ENCODE data around the gene LILRA6.
"Not testable (repeated sequence)": the region's sequence is repeated elsewhere in the genome, so short reads cannot be mapped to it uniquely, and the experiment has no call there.

LILRA6 gene

GRCh38 chr19:54281007-54281728 is 38.6 kb upstream of the LILRA6 start, which contains the start of gene LILRB2:
Gene LILRB2, minus strand, starts transcription at chr19:54281110. Its CDS starts 614 bp downstream, at chr19:54280496.
- ChIA-PET CTCF (interaction anchor here (1.2 to 1.8 kb wide), 2 partner anchors 13 to 15 kb away, joined by 6 to 7 read pairs; no protein-coding TSS in a partner anchor), POLR2A (no interaction called here)
- WGBS (ENCODE audit: insufficient coverage): 59% methylated on average over 8 of the region's 12 CpGs
- Histone ChIP-seq H3K4me3 (ENCODE audit: control insufficient read depth in 1 of 7, extremely low read depth in 1 of 7, insufficient read depth in 4 of 7, low read depth in 2 of 7, low read length in 6 of 7) (peak within 1 kb of the TSS in 6 of 7 experiments; percentile 33 to 73 (median 58)), H3K9me3 (ENCODE audit: control extremely low read depth in 1 of 5, control insufficient read depth in 4 of 5, insufficient read depth in 2 of 5, low read depth in 1 of 5, low read length in 4 of 5) (no peaks in the 10 kb centered on the region), H3K36me3 (ENCODE audit: control insufficient read depth in 4 of 4, insufficient read depth in 4 of 4, low read length in 3 of 4) (peaks cover 0 to 3% (median 0%) of the 10 kb centered on the region in 4 experiments), H3K4me1 (ENCODE audit: control extremely low read depth in 1 of 4, control insufficient read depth in 4 of 4, insufficient read depth in 4 of 4, low read length in 3 of 4) (peaks cover 15 to 68% (median 63%) of the 10 kb centered on the region in 4 experiments), H3K27me3 (replicated peaks in 2 of 5; ENCODE audit: control insufficient read depth in 4 of 5, insufficient read depth in 5 of 5, low read length in 4 of 5) (no peaks in the 10 kb centered on the region), H3K27ac (ENCODE audit: insufficient read depth in 1 of 2, low read depth in 1 of 2, low read length in 2 of 2, poor library complexity in 1 of 2, severe bottlenecking in 2 of 2) (no peak within 1 kb of the TSS)
- DNase-seq: peak in 2 of 3 donors; percentile 81 to 83

GRCh38 chr19:54280441-54280840 is 37.9 kb upstream of the LILRA6 start:
- WGBS (ENCODE audit: insufficient coverage): 0% methylated on average over 2 of the region's 10 CpGs
- POLR2A ChIA-PET; H3K36me3 ChIP-seq (ENCODE audit: control insufficient read depth in 4 of 4, insufficient read depth in 4 of 4, low read length in 3 of 4); H3K9me3 ChIP-seq (ENCODE audit: control extremely low read depth in 1 of 5, control insufficient read depth in 4 of 5, insufficient read depth in 2 of 5, low read depth in 1 of 5, low read length in 4 of 5); H3K27ac ChIP-seq (ENCODE audit: insufficient read depth in 1 of 2, low read depth in 1 of 2, low read length in 2 of 2, poor library complexity in 1 of 2, severe bottlenecking in 2 of 2); H3K27me3 ChIP-seq (replicated peaks in 2 of 5; ENCODE audit: control insufficient read depth in 4 of 5, insufficient read depth in 5 of 5, low read length in 4 of 5): not testable (repeated sequence)
- peak in 2 of 3 donors; percentile 56 to 67 for DNase-seq
- Histone ChIP-seq H3K4me1 (ENCODE audit: control extremely low read depth in 1 of 4, control insufficient read depth in 4 of 4, insufficient read depth in 4 of 4, low read length in 3 of 4) (peaks cover 15 to 61% (median 56%) of the 10 kb centered on the region in 4 experiments), H3K4me3 (ENCODE audit: control insufficient read depth in 1 of 7, extremely low read depth in 1 of 7, insufficient read depth in 4 of 7, low read depth in 2 of 7, low read length in 6 of 7) (peak overlapping the region in 6 of 7 experiments; percentile 33 to 73 (median 53))
- CTCF ChIA-PET: interaction anchor here (1.1 to 1.6 kb wide), 3 partner anchors 12 to 16 kb away, joined by 3 to 6 read pairs (median 5); no protein-coding TSS in a partner anchor

DNA sequence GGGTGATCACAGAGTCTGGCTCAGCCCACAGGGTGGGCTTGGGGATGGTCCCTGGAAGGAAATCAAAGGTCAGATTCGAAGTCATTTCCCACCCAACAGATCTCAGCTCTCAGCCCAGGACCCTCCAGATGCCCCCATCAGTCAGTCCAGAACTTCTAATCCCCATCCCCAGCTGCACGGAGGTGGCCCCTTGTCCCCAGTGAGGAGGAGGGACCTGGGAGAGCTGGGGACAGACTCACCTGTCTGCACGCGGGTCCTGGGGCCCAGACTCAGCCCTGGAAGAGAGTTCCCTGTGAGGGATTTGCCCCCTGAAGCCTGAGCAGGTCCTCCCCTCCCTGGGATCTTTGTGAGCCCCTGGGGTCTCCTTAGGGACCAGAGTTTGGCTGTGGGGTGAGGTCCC is 37.4 kb upstream of the LILRA6 start:
- H3K27me3 ChIP-seq (replicated peaks in 2 of 5; ENCODE audit: control insufficient read depth in 4 of 5, insufficient read depth in 5 of 5, low read length in 4 of 5); POLR2A ChIA-PET; H3K27ac ChIP-seq (ENCODE audit: insufficient read depth in 1 of 2, low read depth in 1 of 2, low read length in 2 of 2, poor library complexity in 1 of 2, severe bottlenecking in 2 of 2); DNase-seq; H3K9me3 ChIP-seq (ENCODE audit: control extremely low read depth in 1 of 5, control insufficient read depth in 4 of 5, insufficient read depth in 2 of 5, low read depth in 1 of 5, low read length in 4 of 5); H3K36me3 ChIP-seq (ENCODE audit: control insufficient read depth in 4 of 4, insufficient read depth in 4 of 4, low read length in 3 of 4): not testable (repeated sequence)
- Histone ChIP-seq H3K4me3 (ENCODE audit: control insufficient read depth in 1 of 7, extremely low read depth in 1 of 7, insufficient read depth in 4 of 7, low read depth in 2 of 7, low read length in 6 of 7) (peak overlapping the region in 6 of 7 experiments; percentile 33 to 73 (median 58)), H3K4me1 (ENCODE audit: control extremely low read depth in 1 of 4, control insufficient read depth in 4 of 4, insufficient read depth in 4 of 4, low read length in 3 of 4) (peaks cover 15 to 58% (median 52%) of the 10 kb centered on the region in 4 experiments)
- CTCF ChIA-PET: interaction anchor here (1.1 to 1.6 kb wide), 3 partner anchors 12 to 16 kb away, joined by 3 to 6 read pairs (median 5); no protein-coding TSS in a partner anchor
- 42% methylated on average over 4 of the region's 4 CpGs for WGBS (ENCODE audit: insufficient coverage)

GRCh38 chr19:54279406-54279962 is 36.9 kb upstream of the LILRA6 start:
- peaks cover 15 to 53% (median 49%) of the 10 kb centered on the region in 4 experiments for H3K4me1 ChIP-seq (ENCODE audit: control extremely low read depth in 1 of 4, control insufficient read depth in 4 of 4, insufficient read depth in 4 of 4, low read length in 3 of 4)
- peaks cover 0 to 7% (median under 1%) of the 10 kb centered on the region in 4 experiments for H3K36me3 ChIP-seq (ENCODE audit: control insufficient read depth in 4 of 4, insufficient read depth in 4 of 4, low read length in 3 of 4)
- DNase-seq: no peak
- 96% methylated on average over 16 of the region's 18 CpGs for WGBS (ENCODE audit: insufficient coverage)
- H3K4me3 ChIP-seq (ENCODE audit: control insufficient read depth in 1 of 7, extremely low read depth in 1 of 7, insufficient read depth in 4 of 7, low read depth in 2 of 7, low read length in 6 of 7): peak overlapping the region in 2 of 7 experiments; percentile 62 to 73
- ChIA-PET CTCF (interaction anchor here (1.1 to 1.6 kb wide), 2 partner anchors 14 to 17 kb away, joined by 3 to 5 read pairs; no protein-coding TSS in a partner anchor), POLR2A (no interaction called here)
- H3K27ac ChIP-seq (ENCODE audit: insufficient read depth in 1 of 2, low read depth in 1 of 2, low read length in 2 of 2, poor library complexity in 1 of 2, severe bottlenecking in 2 of 2): no peak overlapping the region
- no peaks in the 10 kb centered on the region for H3K9me3 ChIP-seq (ENCODE audit: control extremely low read depth in 1 of 5, control insufficient read depth in 4 of 5, insufficient read depth in 2 of 5, low read depth in 1 of 5, low read length in 4 of 5)
- no peaks in the 10 kb centered on the region for H3K27me3 ChIP-seq (replicated peaks in 2 of 5; ENCODE audit: control insufficient read depth in 4 of 5, insufficient read depth in 5 of 5, low read length in 4 of 5)

- H3K4me3 ChIP-seq (ENCODE audit: control insufficient read depth in 1 of 7, extremely low read depth in 1 of 7, insufficient read depth in 4 of 7, low read depth in 2 of 7, low read length in 6 of 7); H3K27me3 ChIP-seq (replicated peaks in 2 of 5; ENCODE audit: control insufficient read depth in 4 of 5, insufficient read depth in 5 of 5, low read length in 4 of 5); H3K36me3 ChIP-seq (ENCODE audit: control insufficient read depth in 4 of 4, insufficient read depth in 4 of 4, low read length in 3 of 4); H3K27ac ChIP-seq (ENCODE audit: insufficient read depth in 1 of 2, low read depth in 1 of 2, low read length in 2 of 2, poor library complexity in 1 of 2, severe bottlenecking in 2 of 2); POLR2A ChIA-PET; DNase-seq; H3K9me3 ChIP-seq (ENCODE audit: control extremely low read depth in 1 of 5, control insufficient read depth in 4 of 5, insufficient read depth in 2 of 5, low read depth in 1 of 5, low read length in 4 of 5): not testable (repeated sequence)
- WGBS (ENCODE audit: insufficient coverage): 96% methylated on average over 11 of the region's 15 CpGs
- CTCF ChIA-PET: interaction anchor here (1.0 to 2.1 kb wide), 2 partner anchors 12 to 44 kb away, joined by 3 to 8 read pairs; no protein-coding TSS in a partner anchor
- peaks cover 15 to 48% (median 45%) of the 10 kb centered on the region in 4 experiments for H3K4me1 ChIP-seq (ENCODE audit: control extremely low read depth in 1 of 4, control insufficient read depth in 4 of 4, insufficient read depth in 4 of 4, low read length in 3 of 4)
These were observed 36.1 kb upstream of the LILRA6 start for GRCh38 chr19:54278571-54279195.

- POLR2A ChIA-PET; H3K27ac ChIP-seq (ENCODE audit: insufficient read depth in 1 of 2, low read depth in 1 of 2, low read length in 2 of 2, poor library complexity in 1 of 2, severe bottlenecking in 2 of 2); H3K36me3 ChIP-seq (ENCODE audit: control insufficient read depth in 4 of 4, insufficient read depth in 4 of 4, low read length in 3 of 4); H3K27me3 ChIP-seq (replicated peaks in 2 of 5; ENCODE audit: control insufficient read depth in 4 of 5, insufficient read depth in 5 of 5, low read length in 4 of 5); H3K4me3 ChIP-seq (ENCODE audit: control insufficient read depth in 1 of 7, extremely low read depth in 1 of 7, insufficient read depth in 4 of 7, low read depth in 2 of 7, low read length in 6 of 7); H3K9me3 ChIP-seq (ENCODE audit: control extremely low read depth in 1 of 5, control insufficient read depth in 4 of 5, insufficient read depth in 2 of 5, low read depth in 1 of 5, low read length in 4 of 5); DNase-seq: not testable (repeated sequence)
- 95% methylated on average over 9 of the region's 13 CpGs for WGBS (ENCODE audit: insufficient coverage)
- H3K4me1 ChIP-seq (ENCODE audit: control extremely low read depth in 1 of 4, control insufficient read depth in 4 of 4, insufficient read depth in 4 of 4, low read length in 3 of 4): peaks cover 12 to 42% (median 39%) of the 10 kb centered on the region in 4 experiments
- CTCF ChIA-PET: interaction anchor here (1.0 to 2.1 kb wide), 2 partner anchors 11 to 43 kb away, joined by 3 to 8 read pairs; no protein-coding TSS in a partner anchor
These were observed 35.5 kb upstream of the LILRA6 start for GRCh38 chr19:54278056-54278455.

Measured in common myeloid progenitor, CD34-positive (primary cell).